ENCODE measurements around the gene FAM234B.

FAM234B gene

DNA sequence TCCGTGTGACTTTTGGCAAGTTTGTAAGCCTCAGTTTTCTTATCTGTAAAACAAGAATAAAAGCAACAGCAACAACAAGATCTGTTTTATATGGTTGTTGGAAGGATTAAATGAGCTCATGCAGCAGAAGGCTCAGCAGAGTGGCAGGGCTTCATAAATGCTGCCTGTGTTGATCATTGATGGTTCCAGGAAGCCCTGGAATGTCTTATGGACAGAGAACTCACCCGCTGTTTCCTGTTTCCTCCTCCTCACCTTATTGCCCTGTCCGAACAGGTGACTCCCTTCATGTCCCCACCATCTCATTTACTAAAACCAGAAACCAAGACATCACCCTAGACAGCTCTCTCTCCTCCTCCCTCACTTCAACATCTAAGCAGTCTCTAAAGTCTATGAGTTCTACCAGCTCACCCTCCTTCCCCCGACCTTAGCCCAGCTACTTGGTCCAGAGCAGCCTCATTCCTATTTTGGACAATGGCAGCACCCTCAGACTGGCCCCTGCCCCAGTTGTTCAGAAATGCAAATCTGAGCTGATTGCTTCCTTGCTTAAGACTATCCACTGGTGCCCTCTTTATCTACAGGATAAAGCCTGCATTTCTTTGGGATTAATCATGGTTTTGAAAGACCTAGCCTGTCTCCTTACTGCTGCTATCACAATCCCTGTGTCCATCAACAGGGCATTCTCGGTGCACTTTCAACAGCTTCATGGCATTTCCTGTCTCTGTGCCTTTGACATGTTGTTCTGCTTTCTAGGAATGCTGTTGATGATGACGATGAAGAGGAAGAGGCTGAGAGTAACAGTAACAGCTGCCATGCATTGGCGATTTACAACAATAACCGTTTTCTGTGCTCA is 80.7 kb downstream of the FAM234B start:
- DNase-seq, result no peak

DNA sequence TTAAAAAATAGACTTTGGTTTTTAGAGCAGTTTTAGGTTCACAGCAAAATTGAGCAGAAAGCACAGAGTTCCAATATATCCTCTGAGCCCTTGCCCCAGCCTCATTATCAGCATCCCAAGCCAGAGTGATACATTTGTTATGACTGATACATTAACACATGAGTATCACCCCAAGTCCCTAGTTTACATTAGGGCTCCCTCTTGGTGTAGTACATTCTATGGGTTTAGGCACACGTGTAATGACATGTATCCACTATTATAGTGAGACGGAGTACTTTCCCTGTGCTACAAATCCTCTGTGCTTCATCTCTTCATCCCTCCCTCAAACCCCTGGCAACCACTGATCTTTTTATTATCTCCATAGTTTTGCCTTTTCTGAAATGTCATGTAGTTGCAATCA is 81.8 kb downstream of the FAM234B start:
- DNase-seq, result no peak

DNA sequence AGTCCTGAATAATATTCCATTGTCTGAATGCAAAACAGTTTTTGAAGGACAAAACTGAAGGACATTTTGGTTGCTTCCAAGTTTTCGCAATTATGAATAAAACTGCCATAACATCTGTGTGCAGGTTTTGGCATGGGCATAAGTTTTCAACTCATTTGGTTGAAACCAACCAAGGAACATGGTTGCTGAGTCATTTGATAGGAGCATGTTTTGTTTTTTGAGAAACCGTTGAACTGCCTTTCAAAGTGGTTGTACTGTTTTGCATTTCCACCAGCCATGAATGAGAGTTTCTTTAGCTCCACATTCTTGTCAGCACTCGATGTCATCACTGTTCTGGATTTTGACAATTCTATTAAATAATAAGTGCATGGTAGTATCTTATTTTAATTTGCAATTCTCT is 82.3 kb downstream of the FAM234B start:
- no peak for DNase-seq

DNA sequence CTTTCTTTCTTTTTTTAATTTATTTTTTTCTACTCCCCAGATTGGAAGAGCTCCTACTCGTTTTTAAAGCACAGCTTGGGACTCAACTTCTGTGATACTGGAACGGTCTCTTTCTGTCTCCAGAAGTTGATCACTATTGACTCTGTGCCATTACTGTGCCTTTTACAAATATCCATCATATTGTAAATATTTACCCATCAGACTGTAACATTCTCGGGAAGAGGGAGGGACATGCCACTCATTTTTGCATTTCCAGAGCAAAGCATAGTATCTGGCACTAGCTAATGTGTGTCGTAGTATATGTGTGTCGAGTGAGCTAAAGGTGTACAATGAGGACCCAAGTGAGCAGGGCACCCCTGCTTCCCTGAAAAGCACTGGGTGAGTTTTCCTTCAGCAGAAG is 83.3 kb downstream of the FAM234B start:
- DNase-seq, result no peak

DNA sequence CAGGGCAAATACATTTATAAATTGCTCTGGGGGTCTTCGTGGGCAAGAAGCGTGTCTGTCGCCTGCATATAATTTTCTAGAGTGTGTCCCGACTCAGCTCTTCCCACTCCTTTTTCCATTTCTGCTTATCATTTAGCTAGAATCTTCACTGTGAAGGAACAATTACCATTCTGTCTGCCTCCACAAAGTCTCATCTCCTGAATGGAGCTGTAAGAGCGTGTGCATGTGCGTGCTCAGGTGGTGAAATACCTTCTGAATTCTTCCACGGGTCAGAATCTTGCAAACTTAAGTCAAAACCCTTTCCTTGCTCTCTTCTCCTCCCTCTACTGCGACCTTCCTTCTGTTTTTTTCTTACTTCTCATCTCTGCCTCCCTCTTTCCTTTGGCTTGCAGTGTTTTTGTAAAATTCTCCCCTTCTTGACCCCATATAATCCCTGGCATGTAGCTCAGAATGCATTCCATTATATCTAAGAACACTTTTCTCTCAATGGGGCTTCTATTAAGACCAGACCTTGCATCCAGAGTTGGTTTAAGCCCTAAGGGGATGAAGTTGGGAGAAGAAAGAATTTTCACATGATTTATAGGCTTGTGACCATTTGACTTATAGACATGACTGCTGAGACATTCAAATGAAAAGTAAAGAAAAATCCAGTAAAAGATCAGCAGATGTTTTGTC is 84.2 kb downstream of the FAM234B start:
- DNase-seq, result no peak

DNA sequence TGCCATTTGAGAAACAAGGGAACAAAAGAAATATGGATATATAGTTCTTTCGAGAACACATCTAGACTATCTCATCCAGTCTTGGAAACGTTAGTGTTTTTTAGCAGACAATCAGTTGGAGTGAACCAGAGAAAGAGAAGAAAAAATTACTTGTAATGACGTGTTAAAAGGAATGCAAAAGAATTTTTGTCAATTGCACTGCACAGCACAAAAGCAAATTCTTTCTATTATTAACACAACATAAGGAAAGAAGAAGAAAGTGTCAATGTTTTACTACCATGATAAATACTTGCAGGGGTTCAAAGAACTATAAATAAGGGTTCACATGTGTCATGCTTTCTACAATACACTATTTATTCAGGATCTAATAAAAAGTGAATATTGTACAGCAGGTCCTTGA is 86.8 kb downstream of the FAM234B start:
- no peak for DNase-seq
